Testis (tissue), 2 donors: Measurements from ENCODE around the gene LACRT.

Source experiments
- CTCF ChIP-seq, 3 experiments: fragments of 450-650 bp in 2 of 3; fragments of 200-600 bp in 1 of 3; sonication (generic) in 1 of 3; IDR thresholded peaks; one replicate each; pipeline ENCODE4 v1.5.1; 2016 to 2019; ENCODE audit warnings: antibody characterized with exemption in 3 of 3, mild to moderate bottlenecking in 2 of 3, moderate library complexity in 1 of 3
- POLR2A ChIP-seq: fragments of 450-650 bp; IDR thresholded peaks from one replicate; pipeline ENCODE4 v1.6.1; 2017; ENCODE audit warnings: antibody characterized with exemption, mild to moderate bottlenecking, moderate library complexity

- TF ChIP-seq CTCF (IDR thresholded peaks at IDR 0.05) = no peak
- no peak for TF ChIP-seq POLR2A
These were observed 15.7 kb upstream of the LACRT start for GRCh38 chr12:54650409-54650808.
